Left ventricle myocardium inferior (tissue), 1 donor: Measurements from ENCODE around the gene CD300C. TPM values are rescaled to one million over a fixed set of nuclear protein-coding genes. Genes with fewer than 3 reads are reported as not detected.

Source experiments
- DNase-seq: peaks from one replicate; pipeline ENCODE4 v3.0.0-alpha.2; 2020
- H3K27ac ChIP-seq: fragments of 200-600 bp; replicated peaks from 2 replicates; pipeline ENCODE4 v1.8.0; 2021
- H3K27me3 ChIP-seq: fragments of 200-600 bp; 2 replicates; pipeline ENCODE4 v1.8.0; 2021; ENCODE audit warnings: low read depth
- H3K36me3 ChIP-seq: fragments of 200-600 bp; 2 replicates; pipeline ENCODE4 v1.8.0; 2021
- H3K4me1 ChIP-seq: fragments of 200-600 bp; 2 replicates; pipeline ENCODE4 v1.8.0; 2021
- H3K4me3 ChIP-seq: fragments of 200-600 bp; 2 replicates; pipeline ENCODE4 v1.8.0; 2021; ENCODE audit warnings: mild to moderate bottlenecking, moderate library complexity
- H3K9me3 ChIP-seq: fragments of 200-600 bp; replicated peaks from 2 replicates; pipeline ENCODE4 v1.8.0; 2021
- intact Hi-C: fragments of 100-400 bp; cut with micrococcal nuclease; formaldehyde crosslinking; loops from one replicate; pipeline ENCODE4 v1.11.0; 2022
- total RNA-seq: library from RNA; stranded (reverse); fragmentation: NEBNext Ultra II Directional; extraction: Animal tissue kit (Norgen Biotek cat#: 25700); gene quantifications from one replicate; pipeline ENCODE4 v1.2.1, GENCODE V29; 2021
- TF ChIP-seq, protein P1 (sequence below): fragments of 200-600 bp; IDR thresholded peaks from 2 replicates; pipeline ENCODE4 v1.8.0; 2021; ENCODE audit warnings: antibody characterized with exemption, mild to moderate bottlenecking, borderline replicate concordance
- donor health status: DM: no; HTN: yes; CAD: no; lungs with severe emphysema.

Gene CD300C
- total RNA-seq, 1 donor from 2014 or later: 0.71 TPM

- Histone ChIP-seq H3K9me3 (no peaks in the 10 kb centered on the region), H3K36me3 (no peaks in the 10 kb centered on the region), H3K4me1 (no peaks in the 10 kb centered on the region), H3K27ac (no peak overlapping the region), H3K27me3 (peaks cover 54% of the 10 kb centered on the region), H3K4me3 (no peak overlapping the region)
- intact Hi-C loops: no loop called here
- DNase-seq: no peak
- TF ChIP-seq, protein P1, sequence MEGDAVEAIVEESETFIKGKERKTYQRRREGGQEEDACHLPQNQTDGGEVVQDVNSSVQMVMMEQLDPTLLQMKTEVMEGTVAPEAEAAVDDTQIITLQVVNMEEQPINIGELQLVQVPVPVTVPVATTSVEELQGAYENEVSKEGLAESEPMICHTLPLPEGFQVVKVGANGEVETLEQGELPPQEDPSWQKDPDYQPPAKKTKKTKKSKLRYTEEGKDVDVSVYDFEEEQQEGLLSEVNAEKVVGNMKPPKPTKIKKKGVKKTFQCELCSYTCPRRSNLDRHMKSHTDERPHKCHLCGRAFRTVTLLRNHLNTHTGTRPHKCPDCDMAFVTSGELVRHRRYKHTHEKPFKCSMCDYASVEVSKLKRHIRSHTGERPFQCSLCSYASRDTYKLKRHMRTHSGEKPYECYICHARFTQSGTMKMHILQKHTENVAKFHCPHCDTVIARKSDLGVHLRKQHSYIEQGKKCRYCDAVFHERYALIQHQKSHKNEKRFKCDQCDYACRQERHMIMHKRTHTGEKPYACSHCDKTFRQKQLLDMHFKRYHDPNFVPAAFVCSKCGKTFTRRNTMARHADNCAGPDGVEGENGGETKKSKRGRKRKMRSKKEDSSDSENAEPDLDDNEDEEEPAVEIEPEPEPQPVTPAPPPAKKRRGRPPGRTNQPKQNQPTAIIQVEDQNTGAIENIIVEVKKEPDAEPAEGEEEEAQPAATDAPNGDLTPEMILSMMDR: no peak
Observed at GRCh38 chr17:74543406-74543805, 2.5 kb downstream of the CD300C start.

GRCh38 chr17:74542727-74543383 is 3.1 kb downstream of the CD300C start:
- intact Hi-C loops: no loop called here
- Histone ChIP-seq H3K9me3 (no peaks in the 10 kb centered on the region), H3K4me3 (no peak overlapping the region), H3K27ac (no peak overlapping the region), H3K4me1 (no peaks in the 10 kb centered on the region), H3K27me3 (peaks cover 52% of the 10 kb centered on the region), H3K36me3 (no peaks in the 10 kb centered on the region)
- no peak for DNase-seq
- TF ChIP-seq, protein P1: no peak

DNA sequence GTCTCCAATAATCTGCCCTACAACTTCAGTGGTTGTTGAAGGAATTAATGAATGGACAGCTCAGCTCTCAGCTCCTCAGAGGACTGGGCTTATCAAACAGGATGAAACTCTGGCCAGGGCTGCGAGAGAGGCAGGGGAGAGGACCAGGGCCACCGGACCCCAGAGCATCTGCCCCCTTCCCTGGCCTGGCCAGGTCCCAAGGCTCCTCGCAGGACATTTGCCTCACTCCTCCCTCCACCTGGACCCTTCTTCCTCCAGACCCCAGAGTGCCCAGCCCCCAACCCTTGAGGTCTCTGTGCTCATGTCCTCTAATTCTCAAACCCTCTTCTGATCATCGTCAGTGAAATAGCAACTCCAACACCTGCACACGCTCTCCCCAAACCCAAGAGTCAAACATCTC is 3.7 kb downstream of the CD300C start:
- Histone ChIP-seq H3K4me1 (no peaks in the 10 kb centered on the region), H3K36me3 (no peaks in the 10 kb centered on the region), H3K9me3 (no peaks in the 10 kb centered on the region), H3K27ac (no peak overlapping the region), H3K27me3 (peaks cover 54% of the 10 kb centered on the region), H3K4me3 (no peak overlapping the region)
- TF ChIP-seq, protein P1: no peak
- intact Hi-C loops: no loop called here
- no peak for DNase-seq

GRCh38 chr17:74541176-74542111 is 4.5 kb downstream of the CD300C start:
- no peaks in the 10 kb centered on the region for H3K9me3 ChIP-seq
- intact Hi-C loops: no loop called here
- TF ChIP-seq, protein P1: no peak
- H3K4me1 ChIP-seq: no peaks in the 10 kb centered on the region
- H3K36me3 ChIP-seq: no peaks in the 10 kb centered on the region
- peaks cover 61% of the 10 kb centered on the region for H3K27me3 ChIP-seq
- no peak overlapping the region for H3K4me3 ChIP-seq
- no peak overlapping the region for H3K27ac ChIP-seq
- no peak for DNase-seq

DNA sequence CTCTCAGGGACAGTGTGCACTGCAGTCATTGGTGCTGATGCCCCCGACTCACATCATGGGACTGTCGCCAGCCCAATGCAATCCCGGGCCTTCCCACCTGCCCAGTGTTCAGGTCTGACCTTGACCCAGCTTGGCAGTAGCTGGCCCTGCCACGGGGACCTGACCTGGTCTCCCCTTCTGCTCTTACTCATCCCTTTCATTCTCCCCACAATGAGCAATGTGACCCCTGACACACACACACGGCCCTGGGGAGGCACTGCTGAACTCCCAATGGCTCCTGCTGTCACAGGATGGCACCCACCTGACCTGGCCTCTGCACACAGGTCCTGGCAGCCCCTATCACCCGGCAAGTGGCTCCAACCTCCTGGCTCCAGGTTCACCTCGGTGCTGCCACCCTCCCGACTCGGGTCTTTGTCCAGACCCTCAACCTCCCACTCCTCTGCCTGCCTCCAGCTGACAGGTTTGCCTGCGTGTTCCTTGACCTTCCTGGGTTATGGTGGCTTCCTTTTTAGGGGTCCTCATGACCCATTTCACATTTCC is 6.6 kb downstream of the CD300C start:
- Histone ChIP-seq H3K4me3 (no peak overlapping the region), H3K27me3 (peaks cover 80% of the 10 kb centered on the region), H3K9me3 (peaks cover 11% of the 10 kb centered on the region), H3K36me3 (no peaks in the 10 kb centered on the region), H3K4me1 (no peaks in the 10 kb centered on the region), H3K27ac (no peak overlapping the region)
- DNase-seq: no peak
- intact Hi-C loops: no loop called here
- TF ChIP-seq, protein P1: no peak
